22Rv1 (cell line): ENCODE data around the gene SHC2.

Source experiments
- H3K27ac ChIP-seq: fragments of 450-650 bp; 2 replicates; pipeline ENCODE4 v1.5.1; 2017
- ZFX ChIP-seq: fragments of 450-650 bp; IDR thresholded peaks from 2 replicates; pipeline ENCODE4 v1.6.1; 2017; ENCODE audit warnings: antibody characterized with exemption, borderline replicate concordance
- TF ChIP-seq, protein P1 (sequence below): fragments of 450-650 bp; IDR thresholded peaks from 2 replicates; pipeline ENCODE4 v1.5.1; 2017; ENCODE audit warnings: mild to moderate bottlenecking

The SHC2 gene

DNA sequence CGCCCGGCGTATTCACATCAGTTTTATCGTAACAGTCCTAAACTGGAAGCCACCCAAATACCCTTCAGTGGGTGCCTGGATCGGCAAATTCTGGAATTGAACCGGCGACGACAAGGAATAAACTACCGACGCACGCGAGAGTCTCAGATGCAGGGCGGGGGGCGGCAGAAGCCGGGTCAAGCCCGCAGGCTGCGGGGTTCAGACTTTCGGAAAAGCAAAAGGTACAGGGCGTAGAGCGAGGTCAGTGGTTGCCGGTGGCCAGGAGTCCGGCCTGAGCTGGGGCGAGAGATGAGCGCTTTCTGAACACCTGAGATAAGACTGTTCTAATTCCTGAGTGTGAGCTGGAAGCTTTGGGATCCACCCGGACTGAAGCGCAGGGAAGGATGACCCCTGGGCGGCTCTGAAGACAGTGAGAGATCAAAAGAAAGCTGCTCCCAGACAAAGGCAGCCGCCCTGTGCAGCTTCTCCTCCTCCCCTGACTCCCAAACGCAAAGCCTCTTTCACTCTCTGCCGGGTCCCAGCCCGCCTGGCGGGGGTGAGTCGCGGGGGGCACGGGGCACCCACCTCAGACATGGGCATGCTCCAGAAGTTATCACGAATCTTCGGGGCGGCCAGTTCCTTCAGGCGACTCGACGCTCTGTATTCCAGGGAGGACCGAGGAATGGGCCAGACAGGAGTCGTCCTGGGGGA, 90.0 kb downstream of the SHC2 start:
- H3K27ac ChIP-seq: no peak overlapping the region
- TF ChIP-seq, protein P1, sequence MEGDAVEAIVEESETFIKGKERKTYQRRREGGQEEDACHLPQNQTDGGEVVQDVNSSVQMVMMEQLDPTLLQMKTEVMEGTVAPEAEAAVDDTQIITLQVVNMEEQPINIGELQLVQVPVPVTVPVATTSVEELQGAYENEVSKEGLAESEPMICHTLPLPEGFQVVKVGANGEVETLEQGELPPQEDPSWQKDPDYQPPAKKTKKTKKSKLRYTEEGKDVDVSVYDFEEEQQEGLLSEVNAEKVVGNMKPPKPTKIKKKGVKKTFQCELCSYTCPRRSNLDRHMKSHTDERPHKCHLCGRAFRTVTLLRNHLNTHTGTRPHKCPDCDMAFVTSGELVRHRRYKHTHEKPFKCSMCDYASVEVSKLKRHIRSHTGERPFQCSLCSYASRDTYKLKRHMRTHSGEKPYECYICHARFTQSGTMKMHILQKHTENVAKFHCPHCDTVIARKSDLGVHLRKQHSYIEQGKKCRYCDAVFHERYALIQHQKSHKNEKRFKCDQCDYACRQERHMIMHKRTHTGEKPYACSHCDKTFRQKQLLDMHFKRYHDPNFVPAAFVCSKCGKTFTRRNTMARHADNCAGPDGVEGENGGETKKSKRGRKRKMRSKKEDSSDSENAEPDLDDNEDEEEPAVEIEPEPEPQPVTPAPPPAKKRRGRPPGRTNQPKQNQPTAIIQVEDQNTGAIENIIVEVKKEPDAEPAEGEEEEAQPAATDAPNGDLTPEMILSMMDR: no peak
- TF ChIP-seq ZFX: no peak

DNA sequence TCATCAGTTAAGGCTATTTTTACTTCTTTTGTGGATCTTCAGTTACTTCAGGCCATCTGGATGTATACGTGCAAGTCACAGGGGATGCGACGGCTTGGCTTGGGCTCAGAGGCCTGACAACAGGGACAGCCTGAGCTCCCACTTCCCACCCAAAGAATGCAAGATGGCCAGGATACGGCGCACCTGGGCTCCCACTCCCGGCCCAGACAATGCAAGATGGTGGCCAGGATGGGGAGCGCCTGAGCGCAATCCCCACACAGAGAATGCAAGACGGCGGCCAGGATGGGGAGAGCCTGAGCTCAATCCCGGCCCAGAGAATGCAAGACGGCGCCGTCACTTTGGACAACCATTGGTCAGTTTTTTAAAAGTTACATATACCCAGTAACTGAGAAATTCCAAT, 91.0 kb downstream of the SHC2 start:
- TF ChIP-seq, protein P1: no peak
- TF ChIP-seq ZFX: no peak
- no peak overlapping the region for H3K27ac ChIP-seq

DNA sequence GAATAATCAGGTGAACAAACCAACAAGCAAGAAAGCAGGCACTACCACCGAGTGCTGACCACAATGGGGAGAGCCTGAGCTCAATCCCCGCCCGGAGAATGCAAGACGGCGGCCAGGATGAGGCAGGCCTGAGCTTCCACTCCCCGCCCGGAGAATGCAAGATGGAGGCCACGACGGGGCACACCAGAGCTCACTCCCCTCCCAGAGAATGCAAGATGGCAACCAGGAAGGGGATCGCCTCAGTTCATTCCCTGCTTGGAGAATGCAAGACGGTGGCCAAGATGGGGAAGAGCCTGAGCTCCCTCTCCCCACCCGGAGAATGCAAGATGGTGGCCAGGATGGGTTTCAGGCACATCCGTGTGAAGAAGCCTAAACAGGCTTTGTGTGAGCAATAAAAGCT, 91.6 kb downstream of the SHC2 start:
- no peak for TF ChIP-seq ZFX
- TF ChIP-seq, protein P1: no peak
- no peak overlapping the region for H3K27ac ChIP-seq

DNA sequence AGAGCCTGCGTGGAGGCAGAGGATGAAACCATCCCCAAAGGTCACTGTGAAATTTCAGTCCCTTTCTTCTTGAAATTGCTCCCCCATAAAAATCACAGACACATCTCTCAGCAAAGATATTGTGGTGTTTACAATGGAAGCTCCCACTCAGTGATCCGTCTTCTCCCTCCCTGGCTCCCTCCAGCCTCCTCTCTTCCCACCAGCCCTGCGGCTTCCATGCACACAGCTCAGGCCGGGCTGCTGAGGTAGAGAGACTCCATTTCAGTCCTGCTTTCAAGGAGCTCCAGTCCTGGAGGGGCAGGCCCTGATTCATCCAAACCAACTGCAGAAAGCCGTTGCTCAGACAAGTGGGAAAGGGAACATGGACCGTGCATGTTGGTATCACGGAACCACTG, 92.2 kb downstream of the SHC2 start:
- H3K27ac ChIP-seq: no peak overlapping the region
- TF ChIP-seq, protein P1: no peak
- no peak for TF ChIP-seq ZFX

DNA sequence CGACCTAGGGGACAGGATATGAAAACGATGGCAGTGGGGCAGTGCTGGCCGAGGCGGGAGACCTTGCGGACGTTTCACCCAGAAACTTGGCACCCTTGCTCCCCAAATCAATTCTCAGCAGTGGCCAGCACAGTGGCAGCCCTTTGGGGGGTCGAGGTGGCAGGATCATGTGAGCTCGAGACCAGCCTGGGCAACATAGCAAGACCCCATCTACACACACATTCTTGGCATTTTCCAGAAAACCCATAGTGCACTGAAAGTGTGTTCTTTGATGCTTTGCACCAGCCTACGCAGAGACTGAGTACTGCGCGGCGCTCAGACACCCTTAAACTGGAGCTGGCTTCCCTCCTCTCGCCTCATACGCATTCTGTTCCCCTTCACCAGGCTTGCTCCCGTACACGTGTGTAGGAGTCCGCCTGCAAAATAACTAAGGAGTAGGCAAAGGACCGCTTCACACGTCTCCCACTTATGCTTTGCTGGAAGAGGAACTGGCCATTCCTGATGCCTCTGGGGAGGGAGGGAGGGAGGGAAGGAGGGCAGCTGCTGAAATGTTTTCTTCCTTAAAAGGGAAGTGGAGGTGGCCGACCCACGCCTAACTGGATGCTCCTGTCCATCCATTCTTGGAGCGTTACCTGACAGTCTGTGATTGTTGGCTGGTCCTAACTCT, 92.7 kb downstream of the SHC2 start:
- no peak overlapping the region for H3K27ac ChIP-seq
- TF ChIP-seq ZFX: no peak
- TF ChIP-seq, protein P1: no peak

DNA sequence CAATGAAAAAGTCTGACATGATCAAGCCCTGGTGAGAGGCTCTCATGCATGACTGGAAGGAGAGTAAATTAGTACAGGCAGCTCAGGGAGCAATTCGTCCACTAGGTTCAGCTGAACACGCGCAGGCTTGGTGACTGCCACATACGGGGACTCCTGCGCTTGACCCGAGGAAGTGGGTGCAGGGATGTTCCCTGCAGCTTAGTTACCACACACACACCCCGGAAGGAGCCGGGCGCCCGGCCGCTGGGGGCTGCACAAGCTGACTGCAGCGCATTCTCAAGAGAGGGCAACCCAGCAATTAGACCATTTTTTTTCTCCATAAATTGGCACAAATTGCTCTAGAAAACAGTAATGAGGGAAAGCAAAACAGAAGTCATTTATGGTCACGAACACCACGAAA, 93.3 kb downstream of the SHC2 start:
- TF ChIP-seq ZFX: no peak
- TF ChIP-seq, protein P1: no peak
- H3K27ac ChIP-seq: no peak overlapping the region

DNA sequence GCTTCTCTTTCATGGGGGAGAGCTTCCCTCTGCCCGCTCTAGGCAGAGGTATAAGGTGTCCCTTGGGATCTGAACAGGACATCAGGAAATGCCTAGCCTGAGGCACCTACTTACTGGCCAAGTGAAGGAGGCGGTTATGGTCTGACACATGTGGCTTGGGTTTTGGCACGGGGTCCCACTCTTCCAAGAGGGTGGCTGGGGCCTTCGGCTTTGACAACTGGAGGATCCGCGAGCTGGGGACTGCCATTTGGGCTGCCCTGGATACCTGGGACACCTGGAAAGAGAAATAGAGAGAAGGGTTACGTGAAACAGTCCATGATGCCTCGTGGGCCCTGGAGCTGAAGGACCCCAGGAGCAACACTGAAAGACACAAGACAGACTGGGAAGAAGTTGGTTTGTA, 93.9 kb downstream of the SHC2 start:
- H3K27ac ChIP-seq: no peak overlapping the region
- TF ChIP-seq ZFX: no peak
- TF ChIP-seq, protein P1: no peak
